Keratinocyte (primary cell): Measurements from ENCODE around the gene CXADR. TPM values are rescaled to one million over a fixed set of nuclear protein-coding genes. Genes with fewer than 3 reads are reported as not detected.

Experiments
- DNase-seq: peaks from one replicate; pipeline ENCODE4 v3.0.0-alpha.2; 2011; ENCODE audit warnings: low read depth, missing footprints, low spot score
- FAIRE-seq: peaks from 2 replicates; lab custom pipeline; 2011; peaks lifted over from hg19 to GRCh38; lab: Jason Lieb, UNC
- H2AFZ ChIP-seq: 2 replicates; pipeline ENCODE4 v1.6.0; 2012; ENCODE audit warnings: low read length, control low read depth, inconsistent platforms; ENCODE audit not compliant: control insufficient read depth
- H3K27ac ChIP-seq: 2 replicates; pipeline ENCODE4 v1.5.1; 2011; ENCODE audit warnings: low read length; ENCODE audit not compliant: control insufficient read depth, insufficient read depth
- H3K27me3 ChIP-seq: 3 replicates; pipeline ENCODE4 v1.6.0; 2011; ENCODE audit warnings: low read length; ENCODE audit not compliant: control insufficient read depth, insufficient read depth; ENCODE audit errors: extremely low read depth
- H3K36me3 ChIP-seq, 2 experiments: 2 replicates in 1 of 2; 3 replicates in 1 of 2; pipeline ENCODE4 v1.5.1; 2011; ENCODE audit warnings: low read length in 2 of 2, mild to moderate bottlenecking in 1 of 2; ENCODE audit not compliant: control insufficient read depth in 2 of 2, insufficient read depth in 2 of 2; ENCODE audit errors: extremely low read depth in 1 of 2
- H3K4me1 ChIP-seq: 3 replicates; pipeline ENCODE4 v1.5.1; 2011; ENCODE audit warnings: low read length; ENCODE audit not compliant: control insufficient read depth, insufficient read depth; ENCODE audit errors: extremely low read depth
- H3K4me2 ChIP-seq: 3 replicates; pipeline ENCODE4 v1.6.0; 2011; ENCODE audit warnings: low read depth, low read length; ENCODE audit not compliant: control insufficient read depth, insufficient read depth; ENCODE audit errors: extremely low read depth
- H3K4me3 ChIP-seq, 3 experiments: fragments of 200-600 bp in 1 of 3; sonication (generic) in 1 of 3; 2 replicates in 2 of 3; 3 replicates in 1 of 3; pipeline ENCODE4 v1.5.1; 2011 to 2016; ENCODE audit warnings: low read length in 3 of 3, mild to moderate bottlenecking in 3 of 3, control low read depth in 2 of 3, inconsistent platforms in 1 of 3, low read depth in 1 of 3, mixed read lengths in 1 of 3, mixed run types in 1 of 3, moderate library complexity in 1 of 3; ENCODE audit not compliant: control insufficient read depth in 2 of 3, insufficient read depth in 2 of 3; ENCODE audit errors: extremely low read depth in 1 of 3
- H3K79me2 ChIP-seq: 2 replicates; pipeline ENCODE4 v1.6.0; 2012; ENCODE audit warnings: low read length; ENCODE audit not compliant: control insufficient read depth, insufficient read depth
- H3K9ac ChIP-seq: 3 replicates; pipeline ENCODE4 v1.6.0; 2011; ENCODE audit warnings: low read length; ENCODE audit not compliant: control insufficient read depth, insufficient read depth; ENCODE audit errors: extremely low read depth
- H3K9me1 ChIP-seq: 3 replicates; pipeline ENCODE4 v1.6.0; 2011; ENCODE audit warnings: low read length; ENCODE audit not compliant: control insufficient read depth, insufficient read depth; ENCODE audit errors: extremely low read depth
- H3K9me3 ChIP-seq: 2 replicates; pipeline ENCODE4 v1.5.1; 2012; ENCODE audit warnings: low read depth, low read length; ENCODE audit not compliant: control insufficient read depth
- H4K20me1 ChIP-seq: 3 replicates; pipeline ENCODE4 v1.6.0; 2011; ENCODE audit warnings: low read length; ENCODE audit not compliant: control insufficient read depth, insufficient read depth; ENCODE audit errors: extremely low read depth
- CTCF ChIP-seq, 3 experiments: IDR thresholded peaks in 1 of 3; conservative IDR thresholded peaks in 1 of 3; optimal IDR thresholded peaks in 1 of 3; 2 replicates in 2 of 3; 3 replicates in 1 of 3; pipeline versions ENCODE3 to v1.5.1; 2011; ENCODE audit warnings: low read length in 3 of 3, mild to moderate bottlenecking in 3 of 3, moderate library complexity in 2 of 3, control low read depth in 1 of 3, inconsistent platforms in 1 of 3; ENCODE audit not compliant: insufficient read depth in 2 of 3; ENCODE audit errors: extremely low read depth in 1 of 3
- EZH2 ChIP-seq: IDR thresholded peaks from one replicate; pipeline ENCODE4 v1.6.1; 2012; ENCODE audit warnings: inconsistent platforms, mild to moderate bottlenecking, low read length, moderate library complexity
- dilution Hi-C: fragments of 300-500 bp; cut with MboI; formaldehyde crosslinking; loops from one replicate; pipeline ENCODE4 v1.7.0; 2020; ENCODE audit warnings: low sequenced_read_pairs; ENCODE audit not compliant: extremely low pct_ligation_motif_present
- polyA plus RNA-seq, 5 experiments: library from polyadenylated mRNA; depleted of rRNA in 3 of 5; stranded (reverse) in 3 of 5; stranded (forward) in 1 of 5; unstranded in 1 of 5; fragments of >200 nt; gene quantifications; 1 replicate in 1 of 5; 2 replicates in 3 of 5; 3 replicates in 1 of 5; pipeline versions ENCODE4 v1.2.1 to v1.2.3, GENCODE V29; 2011 to 2012; ENCODE audit warnings: missing spikeins in 2 of 5, low read depth in 1 of 5, low replicate concordance in 1 of 5

CXADR gene
- polyA plus RNA-seq, 1 donor (not counting 4 experiments of a cell fraction or from before 2014, with no cell fraction given): 37.3 TPM

- H3K27me3 ChIP-seq: no peaks in the 10 kb centered on the region
- no peaks in the 10 kb centered on the region for H3K9me3 ChIP-seq
- H3K36me3 ChIP-seq: peaks cover 0 to 4% of the 10 kb centered on the region in 2 experiments
- no peak overlapping the region for H2AFZ ChIP-seq
- DNase-seq (no peak), FAIRE-seq (no peak)
- H3K4me1 ChIP-seq: no peaks in the 10 kb centered on the region
- H3K9ac ChIP-seq: no peak overlapping the region
- no peaks in the 10 kb centered on the region for H3K79me2 ChIP-seq
- H4K20me1 ChIP-seq: no peaks in the 10 kb centered on the region
- no peak for TF ChIP-seq EZH2
- TF ChIP-seq CTCF (optimal IDR thresholded peaks at IDR 0.05 in 1 of 3, IDR thresholded peaks at IDR 0.05 in 1 of 3, conservative IDR thresholded peaks at IDR 0.05 in 1 of 3; ENCODE audit: extremely low read depth in 1 of 3, insufficient read depth in 2 of 3, low read length in 3 of 3): no peak
- no peak overlapping the region for H3K27ac ChIP-seq
- H3K4me2 ChIP-seq: no peak overlapping the region
- H3K4me3 ChIP-seq: no peak overlapping the region
- H3K9me1 ChIP-seq: no peaks in the 10 kb centered on the region
- dilution Hi-C loops: no loop called here
Observed at GRCh38 chr21:17576080-17576835, 63.4 kb downstream of the CXADR start.

GRCh38 chr21:17577701-17578100 lies 64.9 kb downstream of the CXADR start:
- Histone ChIP-seq H4K20me1 (no peaks in the 10 kb centered on the region), H3K9me1 (no peaks in the 10 kb centered on the region), H3K27me3 (no peaks in the 10 kb centered on the region), H2AFZ (no peak overlapping the region), H3K79me2 (no peaks in the 10 kb centered on the region), H3K9ac (no peak overlapping the region), H3K4me1 (no peaks in the 10 kb centered on the region), H3K9me3 (no peaks in the 10 kb centered on the region), H3K27ac (no peak overlapping the region), H3K4me3 (no peak overlapping the region), H3K4me2 (no peak overlapping the region), H3K36me3 (peaks cover 0 to 4% of the 10 kb centered on the region in 2 experiments)
- DNase-seq (no peak), FAIRE-seq (no peak)
- no peak for TF ChIP-seq EZH2
- TF ChIP-seq CTCF (optimal IDR thresholded peaks at IDR 0.05 in 1 of 3, IDR thresholded peaks at IDR 0.05 in 1 of 3, conservative IDR thresholded peaks at IDR 0.05 in 1 of 3; ENCODE audit: extremely low read depth in 1 of 3, insufficient read depth in 2 of 3, low read length in 3 of 3): no peak
- dilution Hi-C loops: no loop called here
